Measurements from ENCODE around the gene RPRD1B.

RPRD1B gene

DNA sequence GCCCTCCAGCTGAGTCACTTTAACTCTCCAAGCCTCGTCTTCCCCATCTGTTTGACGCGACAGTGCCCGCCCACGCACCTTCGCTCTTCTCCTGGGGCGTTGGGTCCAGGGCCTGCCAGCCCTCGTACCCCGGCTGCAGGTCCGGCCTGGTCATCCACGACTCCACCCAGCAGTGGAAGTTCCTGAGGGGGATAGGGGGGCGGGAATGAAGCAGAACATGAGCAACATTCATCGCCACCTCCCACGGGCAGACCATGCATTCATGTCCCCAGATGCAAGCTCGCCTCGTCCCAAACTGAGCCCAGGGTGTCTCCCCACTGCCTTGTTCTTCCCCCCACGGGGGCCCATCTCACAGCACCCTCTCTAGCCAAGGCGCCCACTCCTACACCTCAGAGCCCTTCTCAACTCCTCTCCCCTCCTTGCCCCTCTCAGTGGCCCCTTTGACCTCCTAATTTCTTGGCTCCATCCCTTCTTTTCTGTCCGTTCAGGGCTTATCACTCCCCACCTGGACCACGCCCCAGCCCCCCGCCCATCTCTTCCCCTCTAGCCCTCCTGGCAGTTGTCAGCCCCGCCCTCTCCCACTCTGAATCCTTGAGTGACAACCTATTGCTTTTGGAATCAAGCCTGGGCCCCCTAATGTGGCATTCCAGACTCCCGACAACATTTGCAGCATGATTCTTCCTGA lies 107.8 kb downstream of the RPRD1B start:
- no peak overlapping the region for H3K4me3 ChIP-seq (ENCODE audit: control insufficient read depth, low read depth, low read length)
- DNase-seq (ENCODE audit: low read depth), result no peak
- TF ChIP-seq, protein P1, sequence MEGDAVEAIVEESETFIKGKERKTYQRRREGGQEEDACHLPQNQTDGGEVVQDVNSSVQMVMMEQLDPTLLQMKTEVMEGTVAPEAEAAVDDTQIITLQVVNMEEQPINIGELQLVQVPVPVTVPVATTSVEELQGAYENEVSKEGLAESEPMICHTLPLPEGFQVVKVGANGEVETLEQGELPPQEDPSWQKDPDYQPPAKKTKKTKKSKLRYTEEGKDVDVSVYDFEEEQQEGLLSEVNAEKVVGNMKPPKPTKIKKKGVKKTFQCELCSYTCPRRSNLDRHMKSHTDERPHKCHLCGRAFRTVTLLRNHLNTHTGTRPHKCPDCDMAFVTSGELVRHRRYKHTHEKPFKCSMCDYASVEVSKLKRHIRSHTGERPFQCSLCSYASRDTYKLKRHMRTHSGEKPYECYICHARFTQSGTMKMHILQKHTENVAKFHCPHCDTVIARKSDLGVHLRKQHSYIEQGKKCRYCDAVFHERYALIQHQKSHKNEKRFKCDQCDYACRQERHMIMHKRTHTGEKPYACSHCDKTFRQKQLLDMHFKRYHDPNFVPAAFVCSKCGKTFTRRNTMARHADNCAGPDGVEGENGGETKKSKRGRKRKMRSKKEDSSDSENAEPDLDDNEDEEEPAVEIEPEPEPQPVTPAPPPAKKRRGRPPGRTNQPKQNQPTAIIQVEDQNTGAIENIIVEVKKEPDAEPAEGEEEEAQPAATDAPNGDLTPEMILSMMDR (conservative IDR thresholded peaks at IDR 0.05; ENCODE audit: control insufficient read depth, insufficient read depth, low read depth, low read length), result no peak

Data from fibroblast of mammary gland (primary cell).